ENCODE results near the gene ELF5. TPM values are rescaled to one million over a fixed set of nuclear protein-coding genes. Genes with fewer than 3 reads are reported as not detected.

Gene ELF5
- total and polyA plus RNA-seq, 2 donors (not counting 1 experiment from before 2014, with no cell fraction given), result not detected

DNA sequence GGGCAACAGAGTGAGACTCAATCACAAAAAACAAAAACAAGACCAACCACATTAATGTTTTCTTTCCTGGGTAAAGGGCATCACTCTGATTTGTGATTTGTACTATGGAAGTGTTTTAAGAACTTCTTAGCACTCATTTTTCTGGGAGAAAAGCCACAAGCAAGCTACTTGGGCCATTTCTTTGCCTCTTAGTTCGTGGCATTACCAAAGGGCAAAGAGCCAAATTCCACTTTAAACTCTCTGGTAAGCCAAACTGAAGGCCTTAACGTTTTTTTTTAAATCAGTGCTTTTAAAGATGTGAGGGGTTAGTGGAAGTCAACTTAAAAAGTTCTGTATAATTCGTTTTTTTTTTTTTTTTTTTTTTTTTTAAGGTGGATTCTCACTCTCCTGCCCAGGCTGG is 37.9 kb downstream of the ELF5 start:
- WGBS (ENCODE audit: insufficient coverage), result no CpG with 5 or more reads among the region's 3 CpGs
- H3K4me3 Mint-ChIP-seq, result no peak overlapping the region
- H3K27me3 Mint-ChIP-seq, result peaks cover 3% of the 10 kb centered on the region
- H3K9ac ChIP-seq (ENCODE audit: low read length), result no peak overlapping the region
- H3K9me3 ChIP-seq (ENCODE audit: control extremely low read depth in 1 of 3, control insufficient read depth in 2 of 3, insufficient read depth in 1 of 3, low read length in 2 of 3), result no peaks in the 10 kb centered on the region
- no peak overlapping the region for H3K27ac Mint-ChIP-seq
- H3K9me3 Mint-ChIP-seq (ENCODE audit: insufficient read depth), result no peaks in the 10 kb centered on the region
- H2AFZ ChIP-seq (ENCODE audit: insufficient read depth, low read depth, low read length, poor library complexity, severe bottlenecking), result no peak overlapping the region
- no peaks in the 10 kb centered on the region for H3K4me1 Mint-ChIP-seq
- TF ChIP-seq CTCF (IDR thresholded peaks at IDR 0.05) (no peak), EZH2 (IDR thresholded peaks at IDR 0.05; ENCODE audit: borderline replicate concordance, insufficient read depth, low read depth, low read length, poor library complexity, severe bottlenecking) (no peak)
- H3K27me3 ChIP-seq (replicated peaks in 1 of 4; ENCODE audit: control extremely low read depth in 1 of 4, control insufficient read depth in 3 of 4, insufficient read depth in 4 of 4, low read length in 3 of 4), result no peaks in the 10 kb centered on the region
- no peak overlapping the region for H3K4me2 ChIP-seq (replicated peaks; ENCODE audit: low read depth, low read length, poor library complexity, severe bottlenecking)
- intact Hi-C loops (cut with micrococcal nuclease), result no loop called here
- no peaks in the 10 kb centered on the region for H3K4me1 ChIP-seq (ENCODE audit: control insufficient read depth in 2 of 2, insufficient read depth in 2 of 2, low read length in 2 of 2)
- ChIA-PET CTCF (no interaction called here), POLR2A (no interaction called here)
- no peak for DNase-seq
- H3K79me2 ChIP-seq (ENCODE audit: control insufficient read depth, insufficient read depth, low read length), result no peaks in the 10 kb centered on the region
- H3K27ac ChIP-seq (ENCODE audit: low read length in 2 of 2), result no peak overlapping the region
- no peak for ATAC-seq (ENCODE audit: low read depth)
- H3K36me3 ChIP-seq (replicated peaks in 1 of 2; ENCODE audit: control extremely low read depth in 1 of 2, control insufficient read depth in 1 of 2, extremely low read depth in 1 of 2, insufficient read depth in 2 of 2, low read length in 1 of 2), result peaks cover 1 to 19% of the 10 kb centered on the region in 2 experiments
- no peak overlapping the region for H3K4me3 ChIP-seq (ENCODE audit: control extremely low read depth in 1 of 5, extremely low read depth in 1 of 5, insufficient read depth in 1 of 5, low read depth in 2 of 5, low read length in 4 of 5)
- H4K20me1 ChIP-seq (ENCODE audit: control insufficient read depth, insufficient read depth, low read length, poor library complexity, severe bottlenecking), result no peaks in the 10 kb centered on the region

GRCh38 chr11:34473603-34474169 is 39.9 kb downstream of the ELF5 start:
- Histone ChIP-seq H4K20me1 (ENCODE audit: control insufficient read depth, insufficient read depth, low read length, poor library complexity, severe bottlenecking) (no peaks in the 10 kb centered on the region), H3K9ac (ENCODE audit: low read length) (no peak overlapping the region), H3K27me3 (replicated peaks in 1 of 4; ENCODE audit: control extremely low read depth in 1 of 4, control insufficient read depth in 3 of 4, insufficient read depth in 4 of 4, low read length in 3 of 4) (no peaks in the 10 kb centered on the region), H3K4me2 (replicated peaks; ENCODE audit: low read depth, low read length, poor library complexity, severe bottlenecking) (no peak overlapping the region), H3K27ac (ENCODE audit: low read length in 2 of 2) (no peak overlapping the region), H2AFZ (ENCODE audit: insufficient read depth, low read depth, low read length, poor library complexity, severe bottlenecking) (no peak overlapping the region), H3K9me3 (ENCODE audit: control extremely low read depth in 1 of 3, control insufficient read depth in 2 of 3, insufficient read depth in 1 of 3, low read length in 2 of 3) (no peaks in the 10 kb centered on the region), H3K4me3 (ENCODE audit: control extremely low read depth in 1 of 5, extremely low read depth in 1 of 5, insufficient read depth in 1 of 5, low read depth in 2 of 5, low read length in 4 of 5) (no peak overlapping the region), H3K79me2 (ENCODE audit: control insufficient read depth, insufficient read depth, low read length) (no peaks in the 10 kb centered on the region), H3K4me1 (ENCODE audit: control insufficient read depth in 2 of 2, insufficient read depth in 2 of 2, low read length in 2 of 2) (no peaks in the 10 kb centered on the region), H3K36me3 (replicated peaks in 1 of 2; ENCODE audit: control extremely low read depth in 1 of 2, control insufficient read depth in 1 of 2, extremely low read depth in 1 of 2, insufficient read depth in 2 of 2, low read length in 1 of 2) (peaks cover 3 to 38% of the 10 kb centered on the region in 2 experiments)
- TF ChIP-seq CTCF (IDR thresholded peaks at IDR 0.05) (no peak), EZH2 (IDR thresholded peaks at IDR 0.05; ENCODE audit: borderline replicate concordance, insufficient read depth, low read depth, low read length, poor library complexity, severe bottlenecking) (no peak)
- no peaks in the 10 kb centered on the region for H3K27me3 Mint-ChIP-seq
- no peak overlapping the region for H3K4me3 Mint-ChIP-seq
- ChIA-PET POLR2A (no interaction called here), CTCF (no interaction called here)
- DNase-seq, result no peak
- no CpG with 5 or more reads among the region's 4 CpGs for WGBS (ENCODE audit: insufficient coverage)
- H3K4me1 Mint-ChIP-seq, result no peaks in the 10 kb centered on the region
- ATAC-seq (ENCODE audit: low read depth), result no peak
- intact Hi-C loops (cut with micrococcal nuclease), result no loop called here
- H3K27ac Mint-ChIP-seq, result no peak overlapping the region
- no peaks in the 10 kb centered on the region for H3K9me3 Mint-ChIP-seq (ENCODE audit: insufficient read depth)
